Bronchial smooth muscle cell (primary cell): Measurements from ENCODE around the gene SOX4. TPM values are rescaled to one million over a fixed set of nuclear protein-coding genes. Genes with fewer than 3 reads are reported as not detected.

ENCODE experiments used
- total RNA-seq: library from RNA; depleted of rRNA; stranded (reverse); fragments of >200 nt; gene quantifications from 2 replicates; pipeline ENCODE4 v1.2.1, GENCODE V29; 2014

Gene SOX4
- 32.0 and 45.3 TPM in 2 replicates for total RNA-seq

GRCh38 chr6:21593412-21593926 lies at the start of gene SOX4:
SOX4 (plus strand) TSS chr6:21593751; CDS start chr6:21594535, 784 bp downstream.

